ENCODE data around the gene CYP27B1.
"Not testable (repeated sequence)": the region's sequence is repeated elsewhere in the genome, so short reads cannot be mapped to it uniquely, and the experiment has no call there.

The CYP27B1 gene

DNA sequence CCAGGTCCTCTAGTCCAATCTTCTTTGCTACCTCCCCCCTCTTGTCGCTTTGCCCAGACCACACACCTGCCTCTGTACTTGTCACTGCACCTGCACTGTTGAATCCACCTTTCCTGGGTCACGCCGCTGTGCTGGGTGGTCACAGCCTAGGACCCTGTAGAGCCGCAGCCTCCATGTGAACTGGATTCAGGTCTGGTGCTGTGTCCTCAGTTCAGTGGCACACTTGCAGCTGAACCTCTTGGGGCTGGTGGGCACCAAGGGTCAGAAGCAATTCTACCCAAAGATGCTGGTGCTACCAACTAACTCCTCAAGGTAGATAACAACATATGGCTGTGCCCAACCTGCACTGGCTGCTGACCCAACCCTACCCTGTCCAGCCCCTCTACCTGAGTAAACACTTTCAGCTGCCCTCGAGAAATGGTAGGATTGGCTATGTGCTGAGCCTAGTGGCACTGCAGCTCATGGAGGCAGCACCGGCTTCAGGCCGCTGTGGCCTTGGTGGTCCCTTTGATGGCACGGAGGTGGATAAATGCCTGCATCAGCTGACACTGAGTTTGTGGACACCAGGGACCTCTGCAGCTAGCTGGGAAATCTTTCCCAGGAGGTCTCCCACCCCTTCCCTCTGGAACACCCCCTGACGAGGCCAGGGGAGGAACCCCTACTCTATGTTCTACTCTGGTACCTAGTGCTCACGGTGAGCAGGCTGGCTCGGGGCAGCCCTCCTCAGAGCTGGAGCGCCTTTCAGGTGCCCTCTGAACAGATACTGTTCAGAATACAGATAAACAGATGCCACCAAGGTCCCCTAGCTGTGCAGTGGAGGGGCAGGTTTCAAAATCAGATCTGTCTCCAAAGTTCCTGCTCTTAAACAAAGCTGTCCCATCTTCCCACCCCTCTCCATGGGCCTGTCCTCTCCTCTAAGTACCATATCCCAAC is 42.6 kb downstream of the CYP27B1 start:
- DNase-seq (ENCODE audit: low spot score), result peak; percentile 32
- in situ Hi-C loops (cut with MboI; ENCODE audit: low sequenced_read_pairs, unreplicated experiment), result no loop called here
- TF ChIP-seq, protein P1, sequence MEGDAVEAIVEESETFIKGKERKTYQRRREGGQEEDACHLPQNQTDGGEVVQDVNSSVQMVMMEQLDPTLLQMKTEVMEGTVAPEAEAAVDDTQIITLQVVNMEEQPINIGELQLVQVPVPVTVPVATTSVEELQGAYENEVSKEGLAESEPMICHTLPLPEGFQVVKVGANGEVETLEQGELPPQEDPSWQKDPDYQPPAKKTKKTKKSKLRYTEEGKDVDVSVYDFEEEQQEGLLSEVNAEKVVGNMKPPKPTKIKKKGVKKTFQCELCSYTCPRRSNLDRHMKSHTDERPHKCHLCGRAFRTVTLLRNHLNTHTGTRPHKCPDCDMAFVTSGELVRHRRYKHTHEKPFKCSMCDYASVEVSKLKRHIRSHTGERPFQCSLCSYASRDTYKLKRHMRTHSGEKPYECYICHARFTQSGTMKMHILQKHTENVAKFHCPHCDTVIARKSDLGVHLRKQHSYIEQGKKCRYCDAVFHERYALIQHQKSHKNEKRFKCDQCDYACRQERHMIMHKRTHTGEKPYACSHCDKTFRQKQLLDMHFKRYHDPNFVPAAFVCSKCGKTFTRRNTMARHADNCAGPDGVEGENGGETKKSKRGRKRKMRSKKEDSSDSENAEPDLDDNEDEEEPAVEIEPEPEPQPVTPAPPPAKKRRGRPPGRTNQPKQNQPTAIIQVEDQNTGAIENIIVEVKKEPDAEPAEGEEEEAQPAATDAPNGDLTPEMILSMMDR (IDR thresholded peaks at IDR 0.05; ENCODE audit: borderline replicate concordance, control extremely low read depth, extremely low read depth, insufficient read depth, missing control alignments), result no peak

DNA sequence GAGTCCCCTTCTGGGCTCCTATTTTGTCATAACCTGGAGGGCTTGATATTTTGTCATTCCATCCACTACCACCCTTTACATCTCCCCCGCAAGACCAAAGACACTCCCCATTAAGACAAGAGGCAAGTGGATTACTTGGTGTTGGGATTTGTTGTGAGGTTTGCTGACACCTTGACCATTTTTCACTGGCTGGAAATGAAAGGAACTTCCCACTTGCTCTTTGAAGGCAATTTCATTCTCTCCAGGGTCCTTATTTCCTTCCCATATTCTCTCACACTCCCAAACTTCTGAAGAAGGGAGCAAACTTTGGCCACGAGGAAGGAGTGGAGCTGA is 43.3 kb downstream of the CYP27B1 start:
- TF ChIP-seq, protein P1 (IDR thresholded peaks at IDR 0.05; ENCODE audit: borderline replicate concordance, control extremely low read depth, extremely low read depth, insufficient read depth, missing control alignments), result no peak
- DNase-seq (ENCODE audit: low spot score), result no peak
- in situ Hi-C loops (cut with MboI; ENCODE audit: low sequenced_read_pairs, unreplicated experiment), result no loop called here

GRCh38 chr12:57722716-57723629 is 43.9 kb downstream of the CYP27B1 start:
- in situ Hi-C loops (cut with MboI; ENCODE audit: low sequenced_read_pairs, unreplicated experiment), result no loop called here
- TF ChIP-seq, protein P1 (IDR thresholded peaks at IDR 0.05; ENCODE audit: borderline replicate concordance, control extremely low read depth, extremely low read depth, insufficient read depth, missing control alignments), result no peak
- DNase-seq (ENCODE audit: low spot score), result peak; percentile 21

GRCh38 chr12:57721846-57722608 is 44.9 kb downstream of the CYP27B1 start:
- in situ Hi-C loops (cut with MboI; ENCODE audit: low sequenced_read_pairs, unreplicated experiment), result not testable (repeated sequence)
- DNase-seq (ENCODE audit: low spot score), result peak; percentile 20

GRCh38 chr12:57720606-57721595 is 46.0 kb downstream of the CYP27B1 start:
- peak; percentile 27 for DNase-seq (ENCODE audit: low spot score)
- TF ChIP-seq, protein P1 (IDR thresholded peaks at IDR 0.05; ENCODE audit: borderline replicate concordance, control extremely low read depth, extremely low read depth, insufficient read depth, missing control alignments), result no peak
- in situ Hi-C loops (cut with MboI; ENCODE audit: low sequenced_read_pairs, unreplicated experiment), result no loop called here

All from GM13976 (cell line).